NCI-H82 treated with DMSO at 0.1 percent for 48 hours (cell line): ENCODE data around the gene ODF4.
"Not testable (repeated sequence)": the region's sequence is repeated elsewhere in the genome, so short reads cannot be mapped to it uniquely, and the experiment has no call there.

Experiments used
- DNase-seq: peaks from one replicate; lab custom pipeline; 2025; ENCODE audit not compliant: unreplicated experiment; lab: John Stamatoyannopoulos, UW

The ODF4 gene

GRCh38 chr17:8366231-8366630 lies 26.6 kb downstream of the ODF4 start:
- DNase-seq = no peak

- no peak for DNase-seq
Measured at GRCh38 chr17:8368193-8368592, 28.6 kb downstream of the ODF4 start.

GRCh38 chr17:8369944-8370343 lies 30.3 kb downstream of the ODF4 start:
- no peak for DNase-seq

GRCh38 chr17:8371786-8372185 lies 32.1 kb downstream of the ODF4 start:
- DNase-seq = peak; percentile 87

- DNase-seq = no peak
Measured at GRCh38 chr17:8372422-8372821, 32.8 kb downstream of the ODF4 start.

GRCh38 chr17:8373856-8374255 lies 34.2 kb downstream of the ODF4 start:
- not testable (repeated sequence) for DNase-seq

GRCh38 chr17:8375738-8376259 lies 36.2 kb downstream of the ODF4 start:
- no peak for DNase-seq

GRCh38 chr17:8376271-8377067 lies 36.8 kb downstream of the ODF4 start, which contains the start of gene KRABD2:
Gene KRABD2, minus strand, starts transcription at chr17:8376704.
- peak; percentile 93 for DNase-seq

- no peak for DNase-seq
Measured at GRCh38 chr17:8377422-8377821, 37.8 kb downstream of the ODF4 start.

- not testable (repeated sequence) for DNase-seq
Measured at GRCh38 chr17:8378117-8378516, 38.5 kb downstream of the ODF4 start.

- DNase-seq = no peak
Measured at GRCh38 chr17:8380049-8380448, 40.4 kb downstream of the ODF4 start.

GRCh38 chr17:8382052-8382879 lies 42.6 kb downstream of the ODF4 start:
- DNase-seq = no peak

GRCh38 chr17:8382880-8383142 lies 43.2 kb downstream of the ODF4 start:
- DNase-seq = no peak

GRCh38 chr17:8383143-8383822 lies 43.6 kb downstream of the ODF4 start, which contains the start of gene RPL26:
Gene RPL26, minus strand, starts transcription at chr17:8383193. Its CDS starts 883 bp downstream, at chr17:8382310.
- DNase-seq = peak; percentile 99

- no peak for DNase-seq
Measured at GRCh38 chr17:8384801-8385378, 45.2 kb downstream of the ODF4 start.

- no peak for DNase-seq
Measured at GRCh38 chr17:8386841-8387240, 47.2 kb downstream of the ODF4 start.

GRCh38 chr17:8387914-8388651 lies 48.4 kb downstream of the ODF4 start:
- no peak for DNase-seq

GRCh38 chr17:8391711-8392110 lies 52.1 kb downstream of the ODF4 start:
- no peak for DNase-seq

GRCh38 chr17:8392274-8392673 lies 52.6 kb downstream of the ODF4 start:
- no peak for DNase-seq

- no peak for DNase-seq
Measured at GRCh38 chr17:8392674-8393469, 53.2 kb downstream of the ODF4 start.
